DMS114 treated with DMSO at 0.1 percent for 48 hours (cell line): ENCODE results near the gene LAT.
"Not testable (repeated sequence)": the region's sequence is repeated elsewhere in the genome, so short reads cannot be mapped to it uniquely, and the experiment has no call there.

Source experiments
- DNase-seq: peaks from one replicate; lab custom pipeline; 2025; ENCODE audit not compliant: unreplicated experiment; lab: John Stamatoyannopoulos, UW

LAT gene

GRCh38 chr16:28977703-28978662 is 6.9 kb upstream of the LAT start:
- DNase-seq, result no peak

GRCh38 chr16:28980330-28980729 is 4.5 kb upstream of the LAT start:
- DNase-seq, result not testable (repeated sequence)

- DNase-seq, result no peak
These were observed 3.9 kb upstream of the LAT start for GRCh38 chr16:28980929-28981328.

- no peak for DNase-seq
These were observed 3.3 kb upstream of the LAT start for GRCh38 chr16:28981517-28981916.

- no peak for DNase-seq
These were observed 2.4 kb upstream of the LAT start for GRCh38 chr16:28982418-28982817.

- no peak for DNase-seq
These were observed 1.9 kb upstream of the LAT start for GRCh38 chr16:28982949-28983348.

GRCh38 chr16:28983644-28984043 is 1.2 kb upstream of the LAT start:
- DNase-seq, result no peak

GRCh38 chr16:28984091-28984490 is 761 bp upstream of the LAT start:
- no peak for DNase-seq

GRCh38 chr16:28985211-28986041 is 574 bp downstream of the LAT start:
- DNase-seq, result no peak

- no peak for DNase-seq
These were observed 1.2 kb downstream of the LAT start for GRCh38 chr16:28986046-28986445.

GRCh38 chr16:28986492-28986891 is 1.6 kb downstream of the LAT start:
- no peak for DNase-seq

GRCh38 chr16:28987170-28987853 is 2.5 kb downstream of the LAT start:
- no peak for DNase-seq

- no peak for DNase-seq
These were observed 4.5 kb downstream of the LAT start for GRCh38 chr16:28989363-28989762.

GRCh38 chr16:28990375-28991040 is 5.7 kb downstream of the LAT start:
- no peak for DNase-seq

- no peak for DNase-seq
These were observed 6.8 kb downstream of the LAT start for GRCh38 chr16:28991687-28992086.

- DNase-seq, result no peak
These were observed 7.6 kb downstream of the LAT start for GRCh38 chr16:28992496-28992895.

GRCh38 chr16:28998837-28999236 is 14.0 kb downstream of the LAT start:
- DNase-seq, result no peak

- no peak for DNase-seq
These were observed 14.7 kb downstream of the LAT start for GRCh38 chr16:28999577-28999976.

GRCh38 chr16:29000019-29000418 is 15.2 kb downstream of the LAT start:
- DNase-seq, result no peak

GRCh38 chr16:29004496-29005139 is 19.8 kb downstream of the LAT start:
- DNase-seq, result not testable (repeated sequence)
